LNCaP clone FGC (cell line): Measurements from ENCODE around the gene USP2.
A peak's percentile ranks its signal among the peaks of the same experiment; 100 is the strongest.

Experiments used
- DNase-seq: peaks from one replicate; pipeline ENCODE4 v3.0.0-alpha.2; 2011; ENCODE audit warnings: low read depth
- H3K4me3 ChIP-seq: 2 replicates; pipeline ENCODE4 v1.5.1; 2011; ENCODE audit warnings: mild to moderate bottlenecking, low read depth, low read length, control low read depth
- CTCF ChIP-seq: IDR thresholded peaks from 2 replicates; pipeline ENCODE4 v1.5.1; 2012; ENCODE audit warnings: mild to moderate bottlenecking; ENCODE audit not compliant: control insufficient read depth, insufficient read depth; ENCODE audit errors: extremely low read depth

USP2 gene

GRCh38 chr11:119309411-119309810, 72.1 kb downstream of the USP2 start:
- DNase-seq: peak; percentile 28
- H3K4me3 ChIP-seq: no peak overlapping the region
- no peak for TF ChIP-seq CTCF

- TF ChIP-seq CTCF: no peak
- no peak overlapping the region for H3K4me3 ChIP-seq
- no peak for DNase-seq
These were observed 73.5 kb downstream of the USP2 start for GRCh38 chr11:119307974-119308373.

- H3K4me3 ChIP-seq: no peak overlapping the region
- peak; percentile 35 for TF ChIP-seq CTCF
- DNase-seq: no peak
These were observed 74.3 kb downstream of the USP2 start for GRCh38 chr11:119307219-119307618.

- DNase-seq: no peak
- no peak overlapping the region for H3K4me3 ChIP-seq
- no peak for TF ChIP-seq CTCF
These were observed 75.1 kb downstream of the USP2 start for GRCh38 chr11:119306373-119306890.

- TF ChIP-seq CTCF: no peak
- DNase-seq: no peak
- H3K4me3 ChIP-seq: no peak overlapping the region
These were observed 75.7 kb downstream of the USP2 start for GRCh38 chr11:119305556-119306372.
